ENCODE data around the gene TGFB2.
"Not testable (repeated sequence)": the region's sequence is repeated elsewhere in the genome, so short reads cannot be mapped to it uniquely, and the experiment has no call there.

TGFB2 gene

DNA sequence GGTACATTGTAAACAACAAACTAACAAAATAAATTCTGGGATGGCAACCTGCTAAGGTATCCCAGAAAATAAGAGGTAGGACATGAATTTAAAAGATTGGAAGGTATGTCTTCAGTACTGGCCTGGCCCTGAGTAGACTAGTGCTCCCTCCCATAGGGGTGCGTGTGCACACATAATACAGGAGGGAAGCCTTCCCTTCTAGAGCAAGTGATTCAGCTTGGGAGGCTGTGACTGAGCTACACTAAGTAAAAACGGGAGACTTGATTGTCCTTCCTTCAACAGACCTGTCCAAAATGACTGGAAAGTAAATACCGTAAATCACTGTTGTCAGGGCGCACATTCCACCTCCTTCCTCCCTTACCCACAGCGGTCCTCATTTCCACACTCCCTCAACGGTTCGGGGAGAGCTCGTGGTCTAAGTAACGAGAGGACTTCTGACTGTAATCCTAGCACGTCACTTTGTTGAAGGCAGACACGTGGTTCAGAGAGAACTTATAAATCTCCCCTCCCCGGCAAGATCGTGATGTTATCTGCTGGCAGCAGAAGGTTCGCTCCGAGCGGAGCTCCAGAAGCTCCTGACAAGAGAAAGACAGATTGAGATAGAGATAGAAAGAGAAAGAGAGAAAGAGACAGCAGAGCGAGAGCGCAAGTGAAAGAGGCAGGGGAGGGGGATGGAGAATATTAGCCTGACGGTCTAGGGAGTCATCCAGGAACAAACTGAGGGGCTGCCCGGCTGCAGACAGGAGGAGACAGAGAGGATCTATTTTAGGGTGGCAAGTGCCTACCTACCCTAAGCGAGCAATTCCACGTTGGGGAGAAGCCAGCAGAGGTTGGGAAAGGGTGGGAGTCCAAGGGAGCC is at the start of gene TGFB2:
TSS of gene TGFB2 (plus strand) at position 523 of the 859 bp plus-strand sequence. CDS start 1,366 bp downstream, outside the sequence.
- peak; percentile 15 to 24 for DNase-seq

DNA sequence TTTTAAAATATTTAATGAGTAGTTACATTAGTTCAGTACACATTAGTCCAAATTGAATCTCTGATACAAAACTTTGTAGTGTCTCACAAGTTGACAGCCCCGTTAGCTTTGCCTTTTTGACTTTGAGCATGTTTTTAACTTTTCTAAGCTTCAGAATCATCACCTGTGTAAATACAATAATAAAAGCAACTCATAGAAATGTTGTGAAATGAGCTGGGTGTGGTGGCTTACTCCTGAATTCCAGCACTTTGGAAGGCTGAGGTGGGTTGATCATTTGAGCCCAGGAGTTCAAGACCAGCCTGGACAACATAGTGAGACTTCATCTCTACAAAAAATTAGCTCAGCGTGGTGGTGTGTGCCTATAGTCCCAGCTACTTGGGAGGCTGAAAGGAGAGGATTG is 49.0 kb upstream of the TGFB2 start:
- DNase-seq, result no peak

DNA sequence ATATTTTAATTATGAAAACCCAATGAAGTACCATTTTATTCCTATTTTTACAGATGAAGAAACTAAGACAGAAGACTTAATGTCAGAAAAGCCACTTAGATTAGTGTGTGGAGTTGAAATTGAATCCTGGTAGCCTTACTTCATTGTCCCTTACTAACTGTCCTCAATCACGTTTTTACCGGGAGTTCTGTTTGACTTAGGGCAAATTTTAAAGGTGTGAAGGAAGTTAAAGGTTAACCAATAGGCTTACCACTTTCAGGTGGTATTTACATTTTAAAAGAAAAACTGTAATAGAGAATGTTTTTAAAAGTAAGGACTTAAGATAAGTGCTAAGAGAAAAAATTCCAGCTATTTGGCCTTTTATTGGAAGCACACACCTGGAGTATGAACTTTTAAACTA is 47.7 kb upstream of the TGFB2 start:
- DNase-seq, result no peak

DNA sequence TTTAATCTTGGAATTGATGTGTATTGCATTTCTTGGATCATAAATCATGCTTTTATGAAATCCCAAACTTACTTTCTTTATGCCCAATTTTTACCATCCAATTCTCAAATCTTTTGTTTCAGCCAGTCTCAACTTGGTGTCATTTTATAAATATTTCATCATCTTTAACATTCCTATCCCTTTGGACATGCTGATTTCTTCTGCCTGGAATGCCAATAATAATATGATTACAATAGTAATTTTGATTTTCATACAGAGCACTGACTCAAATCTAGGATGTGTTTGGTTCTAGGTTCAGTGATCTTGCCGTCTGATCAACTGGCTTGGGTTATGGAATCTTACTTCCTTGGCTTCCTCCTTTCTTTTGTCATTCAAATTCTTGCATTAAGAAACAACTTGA is 47.3 kb upstream of the TGFB2 start:
- no peak for DNase-seq

DNA sequence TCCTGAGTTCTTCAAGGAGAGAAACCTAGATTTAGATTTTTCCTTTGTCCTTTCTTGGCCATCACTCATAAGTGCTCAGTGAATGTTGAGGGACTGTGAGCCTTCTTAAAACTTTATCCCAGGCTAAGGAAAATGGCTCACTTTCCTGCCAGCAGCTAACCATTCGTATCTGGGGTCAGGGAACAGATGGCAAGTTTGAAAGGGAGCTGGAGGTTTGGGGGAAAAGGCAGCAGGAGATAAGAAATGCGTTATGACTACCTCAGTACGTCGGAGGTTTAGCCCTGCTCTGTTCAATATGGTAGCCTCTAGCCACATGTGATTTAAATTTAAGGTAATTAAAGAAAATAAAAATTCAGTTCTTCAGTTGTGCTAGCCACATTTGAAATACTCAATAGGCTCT is 46.7 kb upstream of the TGFB2 start:
- DNase-seq, result no peak

DNA sequence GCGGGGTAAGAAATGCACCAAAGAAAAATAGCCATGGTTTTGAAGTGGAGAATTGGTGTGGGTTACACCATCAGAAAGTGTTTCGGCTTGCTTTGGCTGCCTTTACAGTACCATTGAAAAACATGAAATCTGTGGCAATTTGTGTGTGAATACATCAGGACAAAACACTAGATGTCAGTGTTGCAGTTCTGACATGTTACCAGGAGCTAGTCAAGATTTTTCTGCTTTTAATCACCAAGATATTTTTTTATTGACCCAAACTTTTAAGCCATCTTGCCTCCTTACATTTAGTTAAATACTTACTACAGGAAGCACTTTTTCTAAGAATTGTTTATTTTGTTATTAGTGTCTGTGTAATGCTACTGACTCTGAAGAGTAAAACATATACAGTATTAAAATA is 45.7 kb upstream of the TGFB2 start:
- DNase-seq, result no peak

DNA sequence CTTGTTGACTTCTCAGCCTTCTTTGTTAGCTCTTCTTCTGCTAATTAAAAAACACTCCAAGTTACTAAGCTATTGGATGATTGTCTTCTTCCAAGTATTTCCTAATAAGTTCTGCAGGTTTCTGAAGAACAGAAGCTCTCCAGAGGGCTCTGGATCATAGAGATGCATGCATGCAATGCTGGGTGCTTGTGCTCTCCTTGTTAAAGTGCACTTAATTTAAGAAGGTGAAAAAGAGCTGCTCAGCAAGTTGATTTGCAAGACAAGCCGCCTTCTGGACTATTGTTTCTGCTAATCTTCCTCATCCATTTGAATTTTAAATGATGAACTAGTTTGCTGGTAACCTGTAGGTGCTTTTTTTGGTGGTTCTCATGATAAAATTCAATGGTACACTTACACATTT is 43.9 kb upstream of the TGFB2 start:
- no peak for DNase-seq

DNA sequence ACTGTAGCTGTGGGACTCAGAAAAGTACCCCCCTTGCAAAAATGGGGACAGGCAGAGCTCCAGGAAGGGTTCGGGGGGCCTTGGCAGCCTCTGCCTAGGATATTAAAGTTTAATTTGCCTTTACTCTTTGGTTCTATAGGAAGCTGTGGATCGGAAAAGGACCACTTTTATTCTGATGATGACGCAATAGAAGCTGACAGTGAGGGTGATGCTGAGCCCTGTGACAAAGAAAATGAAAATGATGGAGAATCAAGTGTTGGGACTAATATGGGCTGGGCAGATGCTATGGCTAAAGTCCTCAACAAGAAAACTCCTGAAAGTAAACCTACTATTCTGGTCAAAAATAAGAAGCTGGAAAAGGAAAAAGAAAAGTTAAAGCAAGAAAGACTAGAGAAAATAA is 43.0 kb upstream of the TGFB2 start:
- no peak for DNase-seq

DNA sequence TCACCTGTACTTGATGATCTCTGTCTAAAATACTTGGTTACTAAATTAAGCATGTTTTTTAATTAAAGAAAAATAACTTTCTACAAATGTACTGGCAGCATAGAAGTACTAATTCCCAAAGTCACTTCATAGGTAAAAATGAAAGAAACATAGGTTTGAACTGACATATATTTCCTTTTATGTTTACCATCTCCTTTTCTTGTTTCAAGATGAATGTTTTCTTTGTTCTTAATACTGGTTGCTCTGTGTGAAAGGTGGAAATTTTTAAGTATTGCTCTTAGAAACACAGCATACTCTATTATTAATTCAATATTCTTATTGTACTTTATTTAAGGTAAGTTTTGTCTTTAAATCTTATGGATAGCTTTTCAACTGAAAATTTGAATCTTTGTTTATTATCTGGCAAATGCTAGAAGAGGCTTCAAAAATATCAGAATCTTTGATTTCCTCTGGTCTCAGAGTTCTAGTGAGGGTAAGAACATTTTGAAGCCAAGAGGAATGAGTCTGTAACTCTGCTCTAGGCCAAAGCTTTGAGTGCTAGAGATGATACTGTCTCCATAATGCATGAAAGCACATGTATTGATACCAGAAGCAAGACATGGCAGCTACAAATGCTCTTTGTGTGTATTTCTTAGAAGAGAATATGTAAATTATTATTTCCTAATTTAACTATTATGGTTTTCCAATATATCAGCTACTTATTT is 41.8 kb upstream of the TGFB2 start:
- DNase-seq, result no peak

DNA sequence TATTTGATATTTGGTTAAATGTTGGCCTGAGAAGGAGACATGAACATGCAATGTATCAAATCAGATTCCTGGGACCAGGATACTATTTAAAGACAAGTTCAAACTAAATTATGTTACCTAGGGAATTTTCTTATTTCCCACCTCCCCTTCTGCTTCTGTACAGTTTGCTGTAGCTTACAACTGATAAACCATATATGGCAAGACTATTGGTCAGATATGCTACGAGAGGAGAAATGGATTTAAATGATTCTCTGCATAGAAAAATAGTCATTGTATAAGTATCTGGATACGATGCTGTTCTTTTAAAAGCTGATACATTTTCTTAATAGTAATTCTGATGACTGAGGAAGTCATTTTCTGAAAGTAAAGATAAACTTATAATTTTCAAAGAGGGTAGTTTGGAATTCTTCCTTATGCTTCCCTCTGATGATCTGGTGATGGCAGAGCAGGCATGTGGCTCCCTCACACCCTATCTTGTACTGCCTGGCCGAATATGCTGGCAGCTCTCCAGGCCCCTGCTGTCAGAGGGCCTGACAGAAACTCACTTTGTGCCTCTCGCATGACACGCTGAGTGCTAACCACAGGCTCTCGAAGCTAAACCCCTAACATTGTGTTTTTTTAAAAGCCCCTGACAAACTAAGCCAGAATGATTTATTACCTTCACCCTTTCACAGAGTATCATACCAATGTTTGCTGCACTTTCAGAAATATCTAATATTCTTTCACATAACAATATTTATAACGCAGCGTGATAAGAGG is 40.7 kb upstream of the TGFB2 start:
- no peak for DNase-seq

DNA sequence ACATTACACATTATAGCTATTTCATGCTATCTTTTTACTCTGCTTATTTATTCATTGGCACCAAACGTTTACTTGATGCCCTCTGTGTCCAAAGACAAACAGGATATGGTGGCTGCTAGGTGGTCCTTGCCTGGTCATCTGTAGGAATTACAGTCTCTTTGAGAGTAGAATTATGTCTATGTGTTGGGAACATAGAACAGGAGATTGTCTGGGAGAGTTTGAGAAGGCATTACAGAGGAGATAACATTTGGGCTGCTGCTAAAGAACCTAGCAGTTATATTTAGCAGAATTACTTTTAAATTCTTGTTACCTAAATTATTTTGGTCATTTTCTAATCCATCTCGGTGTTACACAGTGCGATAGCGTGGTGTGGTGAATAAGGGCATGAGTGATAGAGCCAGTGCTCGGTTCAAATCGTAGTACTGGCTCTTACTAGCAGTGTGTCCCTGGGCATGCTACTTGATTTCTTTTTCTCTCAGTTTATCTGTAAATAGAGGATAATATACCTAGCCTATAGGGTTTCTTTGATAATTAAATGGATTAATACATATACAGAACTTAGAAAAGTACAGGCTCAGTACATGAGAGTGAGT is 39.6 kb upstream of the TGFB2 start:
- DNase-seq, result no peak

DNA sequence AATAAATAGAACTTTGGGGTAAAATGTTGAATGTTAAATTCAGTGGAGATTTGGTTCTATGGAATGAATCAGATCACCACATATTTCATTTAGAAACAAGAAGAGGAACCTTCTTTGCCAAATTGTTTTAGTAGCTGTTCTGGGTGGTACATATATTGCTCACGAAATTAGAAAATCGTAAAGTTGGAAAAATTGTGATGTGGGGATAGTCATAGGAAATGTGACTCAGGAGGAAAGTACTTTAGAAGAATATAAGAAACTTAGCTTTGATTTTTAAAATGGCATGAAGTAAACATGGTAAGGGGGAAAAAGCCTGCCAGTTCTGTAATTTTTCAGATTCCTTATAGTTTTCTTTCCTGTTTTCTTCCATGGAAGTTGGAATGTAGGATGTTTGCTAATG is 32.6 kb upstream of the TGFB2 start:
- no peak for DNase-seq

DNA sequence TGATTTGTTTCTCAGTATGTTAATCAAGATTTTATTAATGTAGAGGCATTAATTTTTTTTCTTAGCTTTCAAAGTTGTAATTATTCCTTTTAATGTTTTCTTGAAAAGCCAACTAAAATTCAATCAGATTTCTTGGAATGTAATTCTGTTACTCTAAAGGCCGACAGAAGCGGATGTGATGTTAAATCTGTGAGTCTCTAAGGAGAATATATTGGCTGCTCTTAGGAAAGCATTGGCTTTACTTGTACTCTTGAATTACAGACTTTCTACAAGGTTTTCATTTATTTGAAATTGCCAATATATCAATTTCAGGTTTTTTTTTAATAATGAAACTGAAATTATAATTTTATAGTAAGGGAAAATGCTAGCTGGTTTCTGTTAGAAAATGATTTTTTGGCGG is 30.8 kb upstream of the TGFB2 start:
- no peak for DNase-seq

DNA sequence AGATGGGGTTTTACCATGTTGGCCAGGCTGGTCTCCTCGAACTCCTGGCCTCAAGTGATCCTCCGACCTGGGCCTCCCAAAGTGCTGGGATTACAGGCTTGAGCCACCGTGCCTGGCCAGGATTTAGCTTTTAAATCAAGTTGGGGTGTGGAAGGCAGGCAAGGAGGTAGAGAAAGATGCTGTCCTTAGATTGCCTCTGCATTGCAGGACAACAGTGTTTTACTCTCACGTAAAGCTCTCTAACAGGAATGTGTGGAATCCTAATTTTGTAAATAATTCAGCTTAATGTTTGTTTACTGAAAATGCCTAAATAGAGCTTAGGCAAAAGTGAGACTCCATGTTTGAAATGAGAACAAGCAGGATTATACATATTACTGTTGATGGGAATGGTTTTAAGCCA is 29.5 kb upstream of the TGFB2 start:
- no peak for DNase-seq

DNA sequence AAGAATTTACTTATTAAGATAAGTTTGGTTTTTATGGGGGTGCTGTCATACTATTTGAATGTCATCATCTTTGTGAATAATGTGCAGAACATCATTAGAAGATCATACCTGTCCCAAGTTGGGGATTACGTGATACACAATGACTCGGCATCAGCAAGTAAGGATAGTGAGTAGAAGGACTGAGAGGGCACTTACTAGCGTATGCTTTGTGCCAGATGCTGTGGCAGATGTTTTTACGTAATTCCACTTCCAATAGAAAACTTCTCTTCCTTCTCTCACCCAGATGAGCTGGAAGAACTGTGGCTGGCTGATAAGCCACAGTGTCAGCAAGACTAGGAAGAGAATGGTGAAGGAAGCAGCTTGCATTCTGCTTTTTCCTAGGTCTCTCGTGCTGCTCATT is 28.1 kb upstream of the TGFB2 start:
- no peak for DNase-seq

DNA sequence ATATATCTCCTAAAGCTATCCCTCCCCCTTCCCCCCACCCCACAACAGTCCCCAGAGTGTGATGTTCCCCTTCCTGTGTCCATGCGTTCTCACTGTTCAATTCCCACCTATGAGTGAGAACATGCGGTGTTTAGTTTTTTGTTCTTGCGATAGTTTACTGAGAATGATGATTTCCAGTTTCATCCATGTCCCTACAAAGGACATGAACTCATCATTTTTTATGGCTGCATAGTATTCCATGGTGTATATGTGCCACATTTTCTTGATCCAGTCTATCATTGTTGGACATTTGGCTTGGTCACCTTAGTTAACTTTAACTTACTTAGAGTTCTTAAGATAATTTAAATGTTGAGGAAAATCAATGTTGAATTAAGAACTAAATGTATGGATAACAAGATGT is 25.0 kb upstream of the TGFB2 start:
- not testable (repeated sequence) for DNase-seq

DNA sequence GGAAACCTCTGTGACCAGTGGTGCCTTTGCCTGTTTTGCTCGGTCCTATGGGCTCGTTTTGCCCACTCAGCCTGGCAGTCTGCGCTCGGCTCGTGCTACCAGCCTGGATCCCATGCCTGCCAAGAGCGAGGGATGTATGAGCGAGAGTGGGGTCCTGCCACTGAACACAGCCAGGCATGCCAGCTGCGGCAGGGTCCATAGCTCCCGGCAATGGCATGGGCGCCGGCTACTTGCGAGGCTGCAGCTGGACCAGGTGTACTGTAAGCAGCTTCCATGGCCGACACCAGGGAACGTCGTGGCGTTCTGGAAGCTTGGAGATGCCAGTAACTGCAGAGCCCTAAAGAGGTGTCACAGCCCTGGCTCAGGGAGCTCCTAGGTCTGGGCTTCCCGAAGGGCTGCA is 22.4 kb upstream of the TGFB2 start:
- DNase-seq, result no peak

DNA sequence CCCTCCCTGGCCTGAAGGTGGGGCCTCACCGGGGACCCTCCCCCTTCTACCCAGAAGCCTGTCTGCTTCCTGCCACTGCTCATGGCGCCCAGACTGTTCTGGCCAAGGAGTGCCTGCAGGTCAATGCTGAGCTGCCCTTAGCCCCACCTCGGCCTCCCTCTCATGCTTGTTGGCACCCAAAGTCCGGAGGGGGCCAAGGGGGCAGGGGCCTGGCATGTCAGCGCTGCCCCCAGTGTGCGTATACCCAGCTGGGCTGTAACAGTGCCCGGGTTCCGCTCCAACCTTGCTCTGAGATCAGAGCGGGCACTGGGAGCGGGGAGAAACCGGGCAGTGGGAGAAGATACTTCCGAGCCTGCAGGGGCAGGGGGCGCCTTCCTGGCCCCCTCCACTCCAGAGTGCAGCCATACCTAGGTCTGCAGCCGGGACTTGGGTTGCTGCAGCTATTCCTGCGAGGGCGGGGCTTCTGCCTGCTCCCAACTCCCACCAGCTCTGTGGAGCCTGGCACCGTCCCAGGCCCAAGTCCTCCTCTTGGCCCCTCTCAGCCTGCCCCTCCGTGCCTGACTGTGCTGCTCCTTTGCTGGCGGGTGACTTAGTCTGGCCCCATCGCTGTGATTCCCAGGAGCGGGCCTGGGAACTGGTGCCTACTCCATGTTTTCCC is 21.4 kb upstream of the TGFB2 start:
- DNase-seq, result no peak

DNA sequence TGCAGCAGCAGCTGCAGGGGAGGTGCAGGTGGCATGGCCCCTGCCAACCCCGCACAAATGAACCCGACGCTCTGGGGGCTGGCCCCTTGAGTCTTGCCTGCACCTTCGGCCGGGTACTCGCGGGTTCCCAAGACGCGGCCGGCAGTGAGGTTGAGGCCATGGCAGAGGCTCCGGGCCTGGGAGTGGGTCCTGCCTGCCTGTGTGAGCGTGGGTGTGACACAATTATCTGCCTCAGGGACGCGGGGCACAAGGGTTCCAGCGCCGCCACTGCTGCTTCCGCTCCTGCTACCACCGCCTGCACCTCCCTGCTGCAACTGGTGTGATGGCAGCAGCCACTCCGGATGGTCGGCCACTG is 20.9 kb upstream of the TGFB2 start:
- no peak for DNase-seq

DNA sequence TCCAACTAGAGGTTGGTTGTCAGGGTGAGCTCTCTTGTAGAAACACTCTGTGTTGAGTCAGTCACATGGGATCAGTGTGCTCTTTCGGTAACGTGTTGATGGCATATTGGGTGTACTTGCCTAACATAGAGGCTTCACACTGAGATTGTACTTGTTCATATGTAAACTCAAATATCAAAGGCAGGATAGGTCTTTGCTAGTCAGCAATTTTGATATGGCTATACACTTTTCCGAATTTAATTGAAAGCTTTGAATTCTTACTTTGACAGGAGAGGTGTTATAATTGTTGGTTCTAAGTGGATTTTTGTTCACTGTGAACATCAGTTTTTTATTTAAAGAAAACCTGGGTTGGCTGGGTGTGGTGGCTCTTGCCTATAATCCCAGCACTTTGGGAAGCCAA is 16.4 kb upstream of the TGFB2 start:
- DNase-seq, result no peak

DNA sequence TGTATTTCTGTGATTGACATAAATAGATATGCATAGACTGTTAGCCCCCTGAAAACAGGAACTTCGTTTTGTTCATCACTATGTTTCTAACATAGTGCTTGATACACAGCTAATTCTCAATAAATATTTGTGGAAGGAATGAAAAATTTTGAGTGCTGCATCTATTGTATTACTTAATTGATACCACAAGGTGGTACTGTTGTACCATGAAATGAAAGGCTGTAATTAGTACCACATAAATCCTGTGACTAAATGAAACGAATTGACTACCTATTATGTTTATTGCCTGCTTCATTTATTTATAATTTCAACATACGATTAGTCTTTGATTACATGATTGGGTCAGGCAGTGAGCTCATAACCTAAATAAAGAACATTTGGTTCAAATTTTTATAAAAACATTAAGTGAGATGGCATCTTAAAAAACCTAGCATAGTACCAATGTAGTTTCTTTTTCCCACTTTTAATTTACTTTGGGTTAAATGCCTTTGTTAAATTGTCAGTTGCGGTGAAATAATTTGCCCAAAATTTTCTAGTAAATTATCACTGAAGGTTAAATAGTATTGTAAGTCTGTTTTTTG is 15.0 kb upstream of the TGFB2 start:
- DNase-seq, result peak in 1 of 2 donors; percentile 27

DNA sequence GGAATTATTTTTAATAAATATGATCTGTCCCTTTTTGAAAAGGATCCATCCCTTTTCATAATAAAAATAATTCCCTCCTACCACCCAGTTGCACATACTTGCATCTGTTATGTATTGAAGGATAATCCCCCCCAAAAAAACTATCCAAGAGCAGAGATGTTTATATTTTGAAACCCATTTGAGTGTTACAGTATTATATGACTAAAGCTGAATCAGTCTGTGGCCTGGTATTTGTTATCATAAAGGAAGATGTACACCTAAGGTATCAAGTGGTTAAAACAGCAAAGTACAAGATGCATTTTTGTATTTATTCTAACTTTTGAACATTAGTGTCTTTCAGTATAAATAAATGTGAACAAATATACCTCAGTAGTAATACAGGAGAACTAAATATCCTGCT is 12.7 kb upstream of the TGFB2 start:
- DNase-seq, result no peak

DNA sequence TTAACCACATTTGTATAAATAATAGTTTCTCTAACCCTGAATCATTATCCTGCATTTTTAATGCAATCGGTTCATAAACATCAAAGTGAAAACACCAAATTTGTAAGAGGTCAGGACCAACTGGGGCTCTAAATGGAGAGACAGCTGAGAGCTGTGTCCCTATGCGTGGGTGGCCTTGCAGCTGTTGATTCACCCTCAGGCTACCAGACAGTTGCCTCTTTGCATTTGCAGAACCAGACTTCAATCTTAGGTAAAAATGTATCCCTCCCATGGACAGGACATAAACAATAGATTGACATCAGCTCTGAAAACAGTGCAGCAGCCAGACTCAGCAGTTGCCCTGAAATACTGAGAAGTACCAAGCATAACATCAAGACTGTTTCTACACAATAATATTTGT is 8.8 kb upstream of the TGFB2 start:
- DNase-seq, result no peak
